B cell (primary cell): Measurements from ENCODE around the gene SDCCAG8.

Source experiments
- CTCF ChIP-seq: fragments of 200-600 bp; IDR thresholded peaks from one replicate; pipeline ENCODE4 v1.8.0; 2022; ENCODE audit warnings: antibody characterized with exemption, mild to moderate bottlenecking
- EZH2 ChIP-seq: IDR thresholded peaks from 2 replicates; pipeline ENCODE4 v1.6.1; 2012; ENCODE audit warnings: borderline replicate concordance, low read depth, mild to moderate bottlenecking, moderate library complexity, low read length; ENCODE audit not compliant: insufficient read depth, poor library complexity, severe bottlenecking

GRCh38 chr1:243266231-243266630 lies 10.4 kb downstream of the SDCCAG8 start:
- no peak for TF ChIP-seq CTCF
- TF ChIP-seq EZH2, result no peak
